Frontal cortex (tissue), 4 donors: ENCODE results near the gene CCDC136. TPM values are rescaled to one million over a fixed set of nuclear protein-coding genes. Genes with fewer than 3 reads are reported as not detected.

Experiments used
- DNase-seq, 2 donors: peaks; one replicate each; pipeline ENCODE4 v3.0.0; 2012; ENCODE audit warnings: low spot score in 2 of 2
- FAIRE-seq: peaks from 2 replicates; lab custom pipeline; 2012; peaks lifted over from hg19 to GRCh38; lab: Jason Lieb, UNC
- total RNA-seq: library from RNA; depleted of rRNA; stranded (reverse); fragments of >200 nt; gene quantifications from one replicate; pipeline ENCODE4 v1.2.3, GENCODE V29; 2014
- donor health status: control.
- donor health status: control.
- donor health status: control.

Gene CCDC136
- 38.3 TPM for total RNA-seq

- FAIRE-seq (no peak), DNase-seq (peak; percentile 82)
These were observed at the start of gene CCDC136 for GRCh38 chr7:128791121-128791971. CCDC136 (plus strand) TSS chr7:128791968; CDS start chr7:128792412, 444 bp downstream.

GRCh38 chr7:128742206-128742605, 49.6 kb upstream of the CCDC136 start:
- DNase-seq (no peak), FAIRE-seq (no peak)

- DNase-seq (no peak), FAIRE-seq (no peak)
These were observed 48.5 kb upstream of the CCDC136 start for GRCh38 chr7:128743112-128743772.

DNA sequence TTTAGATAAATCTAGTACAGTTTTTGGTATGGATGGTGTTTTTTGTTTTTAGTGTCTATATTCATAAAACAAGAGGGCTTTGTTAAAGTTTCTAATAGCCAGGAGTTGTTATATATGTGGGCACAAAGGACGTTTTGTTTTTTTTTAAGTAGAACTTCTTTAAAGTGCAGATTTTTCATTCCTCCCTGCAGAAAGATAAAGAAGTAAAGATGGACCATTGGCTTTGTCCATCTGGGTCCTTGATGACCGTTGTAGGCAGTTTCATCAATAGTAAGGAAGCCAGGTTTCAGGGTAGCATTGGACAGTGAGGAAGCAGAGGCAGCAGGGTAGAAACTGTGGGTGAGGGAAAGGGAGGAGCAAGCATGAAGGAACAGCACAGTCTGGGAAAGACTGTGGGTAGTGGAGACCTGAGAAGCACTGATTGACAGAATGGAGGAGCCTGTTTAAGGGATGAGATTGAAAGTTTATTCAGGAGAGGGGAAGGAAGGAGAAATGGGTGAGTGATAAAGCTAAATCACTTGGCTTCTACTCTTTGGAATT, 47.3 kb upstream of the CCDC136 start:
- FAIRE-seq (no peak), DNase-seq (no peak)

DNA sequence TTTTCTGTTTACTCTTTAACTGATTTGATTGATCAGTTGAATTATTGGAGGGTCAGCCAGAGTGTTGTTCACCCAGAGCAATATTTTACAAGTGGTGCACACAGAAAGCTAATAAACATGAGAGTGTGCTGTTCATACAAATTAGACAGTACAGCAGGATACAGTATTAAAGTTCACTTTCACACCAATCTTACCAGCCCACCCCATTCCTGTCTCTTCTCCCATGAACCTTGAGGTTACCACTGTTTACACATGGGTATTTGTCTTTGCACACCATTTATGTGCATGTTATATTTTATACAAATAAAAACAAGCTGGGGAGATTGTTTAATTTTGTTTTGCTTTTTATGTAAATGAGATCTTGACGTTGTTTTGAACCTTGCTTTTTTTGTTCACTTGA, 46.1 kb upstream of the CCDC136 start:
- no peak for DNase-seq

DNA sequence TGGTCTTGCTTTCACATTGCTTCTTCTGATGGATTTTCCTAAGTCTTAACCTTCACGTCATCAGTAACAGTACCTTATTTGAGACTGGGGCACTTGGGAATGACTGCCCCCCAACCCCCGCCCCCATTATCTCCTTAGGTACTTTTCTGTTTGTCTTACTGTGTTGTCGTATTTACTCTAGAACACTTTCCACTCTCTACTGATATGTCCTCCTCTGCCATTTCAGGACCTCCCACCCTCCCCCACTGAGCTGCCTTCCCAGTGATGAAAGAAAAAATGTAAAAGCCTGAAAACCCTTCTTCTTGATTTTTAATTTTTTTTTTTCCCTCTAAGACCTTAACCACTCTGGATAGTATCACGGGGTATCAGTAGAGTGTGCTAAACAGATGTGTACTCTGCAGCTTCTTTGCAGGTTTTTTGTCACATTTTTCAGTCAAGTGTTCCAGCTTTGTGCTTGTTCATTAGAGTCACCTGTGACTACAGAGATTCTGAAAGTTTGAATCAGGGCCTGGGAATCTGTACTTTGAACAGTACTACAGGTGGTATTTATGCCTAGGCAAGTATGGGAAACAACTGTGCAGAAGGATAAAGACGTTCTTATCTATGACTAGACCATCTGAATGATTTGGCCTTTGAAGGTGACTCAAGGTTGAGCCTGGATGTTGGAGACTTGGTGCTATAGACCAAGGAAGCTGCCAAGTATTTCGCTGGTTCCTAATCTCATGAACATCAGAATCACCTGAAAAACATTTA, 44.3 kb upstream of the CCDC136 start:
- no peak for FAIRE-seq
- no peak for DNase-seq

More for the DNA sequence above, 46.1 kb upstream of the CCDC136 start:
- no peak for FAIRE-seq

- no peak for DNase-seq
- FAIRE-seq, result no peak
These were observed 39.5 kb upstream of the CCDC136 start for GRCh38 chr7:128752251-128752650.

DNA sequence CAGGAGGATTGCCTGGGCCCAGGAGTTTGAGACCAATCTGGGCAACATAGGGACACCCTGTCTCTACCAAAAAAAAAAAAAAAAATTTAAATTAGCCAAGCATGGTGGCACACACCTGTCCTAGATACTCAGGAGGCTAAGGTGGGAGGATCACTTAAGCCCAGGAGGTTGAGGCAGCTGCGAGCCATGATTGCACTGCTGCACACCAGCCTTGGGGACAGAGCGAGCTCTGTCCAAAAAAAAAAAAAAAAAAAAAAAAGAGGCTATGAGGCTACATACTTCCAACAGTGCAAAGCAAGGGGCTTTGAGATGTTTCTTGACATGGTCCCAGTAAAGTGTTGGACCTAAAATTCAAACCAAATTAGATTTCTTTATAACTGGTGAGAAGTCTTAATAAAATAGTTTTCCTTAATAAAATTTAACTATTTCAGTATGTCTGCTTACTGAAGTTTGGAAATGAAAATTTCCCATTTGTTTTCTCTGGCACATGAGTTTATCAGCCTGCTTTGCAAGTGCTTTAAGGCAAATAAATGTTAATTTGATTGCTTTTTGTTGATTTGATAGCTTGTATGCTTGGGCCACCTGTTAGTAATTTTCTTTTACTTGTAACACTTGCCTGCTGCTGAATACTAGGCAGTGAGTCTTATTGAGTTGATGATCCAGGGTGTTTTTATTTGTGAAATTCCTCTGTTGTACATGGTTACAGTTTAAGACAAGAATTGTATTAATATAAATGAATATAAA, 36.5 kb upstream of the CCDC136 start:
- FAIRE-seq (no peak), DNase-seq (no peak)

GRCh38 chr7:128755819-128756476, 35.8 kb upstream of the CCDC136 start:
- peak in 1 of 2 donors; percentile 23 for DNase-seq
- no peak for FAIRE-seq

GRCh38 chr7:128757203-128757602, 34.6 kb upstream of the CCDC136 start:
- DNase-seq (no peak), FAIRE-seq (no peak)

GRCh38 chr7:128758553-128758952, 33.2 kb upstream of the CCDC136 start:
- no peak for DNase-seq
- no peak for FAIRE-seq

DNA sequence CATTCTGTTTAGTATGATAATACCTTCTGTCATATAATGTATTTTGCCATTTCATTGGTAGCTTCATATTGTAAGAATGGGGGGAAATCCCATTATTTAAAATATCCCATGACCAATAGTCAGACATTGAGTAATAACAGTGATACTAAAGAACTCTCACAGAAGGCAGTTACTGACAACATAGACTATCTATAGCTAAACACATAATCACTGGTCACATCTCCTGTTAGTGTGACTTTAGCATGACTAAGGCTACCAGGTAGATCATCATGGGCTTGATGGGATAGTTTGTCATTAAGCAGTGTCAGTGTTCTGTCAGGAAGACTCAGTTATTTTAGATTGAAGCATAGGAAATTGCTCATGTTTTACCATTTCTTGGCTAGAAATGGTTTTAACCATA, 32.5 kb upstream of the CCDC136 start:
- DNase-seq, result no peak
- FAIRE-seq, result no peak

GRCh38 chr7:128763541-128763940, 28.2 kb upstream of the CCDC136 start:
- FAIRE-seq, result no peak

DNA sequence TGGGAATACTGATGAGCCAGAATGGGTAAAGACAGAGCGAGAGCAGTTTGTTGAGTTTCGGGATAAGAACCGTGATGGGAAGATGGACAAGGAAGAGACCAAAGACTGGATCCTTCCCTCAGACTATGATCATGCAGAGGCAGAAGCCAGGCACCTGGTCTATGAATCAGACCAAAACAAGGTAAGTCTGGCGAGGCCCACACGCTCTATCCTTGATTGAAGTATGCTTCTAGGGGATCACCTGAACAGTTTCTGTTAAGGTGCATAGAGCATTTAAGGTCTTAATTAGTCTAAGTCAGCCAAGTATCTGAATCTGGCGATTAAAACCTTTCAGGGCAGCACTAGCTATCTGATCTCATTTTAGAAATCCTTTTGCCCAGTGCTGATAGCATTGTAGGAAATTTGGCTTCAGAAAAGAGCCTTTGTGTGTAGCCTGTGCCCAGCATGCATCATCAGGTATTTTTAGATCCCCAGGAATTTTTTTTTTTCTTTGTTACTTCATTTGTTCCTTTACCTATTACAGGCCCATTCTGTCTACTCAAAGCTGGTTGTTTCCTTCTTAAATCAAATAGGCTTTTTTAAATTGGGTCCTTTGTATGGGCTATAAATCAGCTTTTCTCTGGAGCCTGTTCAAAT, 24.2 kb upstream of the CCDC136 start:
- no peak for DNase-seq
- FAIRE-seq, result no peak

More at GRCh38 chr7:128763541-128763940, 28.2 kb upstream of the CCDC136 start:
- no peak for DNase-seq

DNA sequence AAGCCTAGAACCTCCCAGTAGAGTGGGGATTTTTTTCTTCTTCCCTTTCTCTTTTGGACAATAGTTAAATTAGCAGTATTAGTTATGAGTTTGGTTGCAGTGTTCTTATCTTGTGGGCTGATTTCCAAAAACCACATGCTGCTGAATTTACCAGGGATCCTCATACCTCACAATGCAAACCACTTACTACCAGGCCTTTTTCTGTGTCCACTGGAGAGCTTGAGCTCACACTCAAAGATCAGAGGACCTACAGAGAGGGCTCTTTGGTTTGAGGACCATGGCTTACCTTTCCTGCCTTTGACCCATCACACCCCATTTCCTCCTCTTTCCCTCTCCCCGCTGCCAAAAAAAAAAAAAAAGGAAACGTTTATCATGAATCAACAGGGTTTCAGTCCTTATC, 21.5 kb upstream of the CCDC136 start:
- DNase-seq (no peak), FAIRE-seq (no peak)

DNA sequence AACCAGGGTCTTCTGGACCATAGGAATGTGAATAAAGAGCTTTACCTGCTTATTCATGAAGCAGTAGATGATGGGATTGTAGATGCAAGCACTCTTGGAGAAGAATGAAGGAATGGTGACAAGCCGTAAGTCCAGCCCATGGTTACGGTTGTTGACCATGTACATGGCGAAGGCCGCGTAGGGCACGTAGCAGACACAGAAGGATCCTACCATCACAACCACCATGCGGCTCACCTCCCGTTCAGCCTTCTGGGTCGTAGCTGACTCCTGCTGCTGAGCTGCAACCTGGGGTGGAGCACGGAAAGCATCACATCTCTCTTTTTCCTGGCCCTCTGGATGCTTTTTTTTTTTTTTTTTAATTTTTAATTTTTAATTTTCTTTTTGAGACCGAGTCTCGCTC, 18.2 kb upstream of the CCDC136 start:
- FAIRE-seq, result no peak

GRCh38 chr7:128774029-128774689, 17.6 kb upstream of the CCDC136 start:
- FAIRE-seq (no peak), DNase-seq (no peak)

More for the DNA sequence above, 18.2 kb upstream of the CCDC136 start:
- no peak for DNase-seq

DNA sequence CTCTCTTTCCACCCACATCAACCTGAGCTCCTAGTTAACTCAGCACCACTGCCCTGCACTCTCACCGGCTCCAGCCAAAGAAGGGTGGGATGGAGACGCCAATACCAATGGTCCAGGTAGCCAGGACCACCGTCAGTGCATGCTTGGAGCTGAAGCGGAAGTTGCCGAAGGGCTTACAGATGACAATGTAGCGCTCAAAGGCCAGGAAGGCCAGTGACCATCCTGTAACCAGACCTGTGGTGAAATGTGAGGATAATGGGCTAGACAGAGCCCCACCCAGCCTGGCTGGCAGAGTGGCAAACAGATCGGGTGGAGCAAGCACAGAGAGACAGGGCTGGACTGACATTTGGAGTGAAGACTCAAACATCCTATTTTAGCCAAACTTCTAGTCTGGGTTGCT, 16.8 kb upstream of the CCDC136 start:
- FAIRE-seq (no peak), DNase-seq (no peak)
